ENCODE results near the gene SNRNP200. TPM values are rescaled to one million over a fixed set of nuclear protein-coding genes. Genes with fewer than 3 reads are reported as not detected.

SNRNP200 gene
- total RNA-seq, 4 donors from 2014 or later, result 55.3 to 90.0 (median 68.6) TPM

DNA sequence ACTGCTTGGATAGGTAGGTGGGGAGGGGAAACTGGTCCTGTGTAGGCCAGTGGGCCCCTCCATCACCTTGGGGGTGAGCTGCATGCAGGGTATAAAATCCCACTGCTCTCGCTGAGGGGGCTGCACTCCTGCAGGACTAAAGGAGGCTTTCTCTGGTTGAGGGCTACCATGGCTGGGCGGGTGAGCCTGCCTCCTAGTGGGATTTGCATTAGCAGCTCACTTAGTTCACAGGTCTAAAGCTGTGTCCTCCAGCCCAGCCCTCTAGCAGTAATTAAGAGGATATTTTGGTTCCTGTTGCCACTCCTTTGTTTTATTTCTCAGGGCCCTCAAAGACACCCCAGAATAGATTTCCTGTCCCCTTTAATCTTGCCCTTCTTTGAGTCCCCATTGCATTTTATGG lies 64.1 kb downstream of the SNRNP200 start:
- no peaks in the 10 kb centered on the region for H3K27me3 ChIP-seq
- 60 to 81% methylated on average over 1 to 2 of the region's 2 CpGs for WGBS, 2 donors
- peaks cover 0 to 33% (median 0%) of the 10 kb centered on the region in 3 donors for H3K36me3 ChIP-seq
- intact Hi-C loops (cut with DNase I), result no loop called here
- peaks cover 3 to 27% (median 7%) of the 10 kb centered on the region in 3 donors for H3K4me1 ChIP-seq
- no peak overlapping the region for H3K4me3 ChIP-seq
- peak overlapping the region in 3 of 4 donors; percentile 66 to 86 (median 67) for H3K27ac ChIP-seq
- DNase-seq, result no peak
- TF ChIP-seq POLR2A (IDR thresholded peaks at IDR 0.05) (no peak), CTCF (IDR thresholded peaks at IDR 0.05) (no peak)
- no peaks in the 10 kb centered on the region for H3K9me3 ChIP-seq

DNA sequence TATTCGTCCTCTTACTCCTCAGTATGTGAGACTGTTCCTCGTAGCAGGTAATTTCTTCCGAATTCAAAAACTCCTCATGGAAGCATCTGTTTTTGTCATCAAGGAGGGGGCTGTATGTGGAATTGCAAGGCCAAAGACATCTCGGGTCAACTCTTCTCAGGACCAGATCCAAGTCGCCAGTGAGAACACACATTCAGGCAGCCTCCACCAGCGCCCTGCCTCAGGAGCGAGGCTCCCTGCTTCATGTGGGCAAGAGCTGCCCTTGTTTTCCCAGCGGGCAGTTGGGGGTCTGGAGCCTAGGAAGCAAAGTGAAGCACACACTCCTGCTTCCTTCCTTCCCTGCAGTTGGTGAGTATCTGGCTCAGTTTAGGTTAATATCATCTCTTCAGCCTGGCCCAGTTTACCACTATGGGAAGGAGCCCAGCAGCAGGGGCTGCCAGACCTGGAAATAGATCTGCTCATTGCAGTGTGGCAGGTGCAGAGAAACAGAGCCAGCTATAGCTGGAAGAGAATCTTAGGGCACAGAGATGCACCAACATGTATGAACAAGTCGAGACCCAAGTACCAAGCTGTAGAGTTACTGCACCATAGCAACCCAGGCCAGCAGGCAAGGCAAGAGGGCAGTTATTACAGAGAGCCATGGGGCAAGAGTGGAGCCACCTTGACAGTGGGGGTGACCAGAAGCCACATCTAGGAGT lies 64.9 kb downstream of the SNRNP200 start:
- peak overlapping the region in 1 of 4 donors; percentile 86 for H3K27ac ChIP-seq
- intact Hi-C loops (cut with DNase I), result no loop called here

GRCh38 chr2:96239745-96240264 lies 65.5 kb downstream of the SNRNP200 start:
- TF ChIP-seq POLR2A (IDR thresholded peaks at IDR 0.05) (no peak), CTCF (IDR thresholded peaks at IDR 0.05) (no peak)
- Histone ChIP-seq H3K27me3 (no peaks in the 10 kb centered on the region), H3K4me1 (peaks cover 0 to 24% (median 7%) of the 10 kb centered on the region in 3 donors), H3K36me3 (peaks cover 0 to 33% (median 0%) of the 10 kb centered on the region in 3 donors), H3K27ac (no peak overlapping the region), H3K4me3 (no peak overlapping the region), H3K9me3 (no peaks in the 10 kb centered on the region)
- DNase-seq, result no peak
- intact Hi-C loops (cut with DNase I), result no loop called here
- 90 to 94% methylated on average over 8 to 9 of the region's 9 CpGs for WGBS, 2 donors

More for the DNA sequence above, 64.9 kb downstream of the SNRNP200 start:
- WGBS, 2 donors, result 84 to 87% methylated on average over 8 to 9 of the region's 9 CpGs
- TF ChIP-seq CTCF (IDR thresholded peaks at IDR 0.05) (no peak), POLR2A (IDR thresholded peaks at IDR 0.05) (no peak)
- H3K9me3 ChIP-seq, result no peaks in the 10 kb centered on the region
- no peak for DNase-seq
- H3K36me3 ChIP-seq, result peaks cover 0 to 33% (median 0%) of the 10 kb centered on the region in 3 donors
- peaks cover 0 to 24% (median 7%) of the 10 kb centered on the region in 3 donors for H3K4me1 ChIP-seq
- no peak overlapping the region for H3K4me3 ChIP-seq
- no peaks in the 10 kb centered on the region for H3K27me3 ChIP-seq

DNA sequence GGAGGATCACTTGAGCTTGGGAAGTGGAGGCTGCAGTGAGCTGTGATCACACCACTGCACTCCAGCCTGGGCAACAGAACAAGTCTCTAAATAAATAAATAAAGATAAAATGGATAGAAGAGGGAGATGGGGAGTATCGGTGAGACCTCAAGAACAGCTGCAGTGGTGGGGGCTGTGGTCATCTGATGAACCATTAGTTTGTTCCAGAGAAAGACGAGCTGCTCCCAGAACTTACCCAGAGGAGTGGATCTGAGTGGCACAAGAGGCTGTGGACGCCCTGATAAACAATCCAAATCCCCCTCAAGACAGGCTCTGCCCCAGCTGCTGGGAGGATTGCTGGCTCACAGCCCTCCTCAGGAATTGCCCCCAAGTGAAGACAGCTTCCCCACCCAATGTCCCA lies 66.3 kb downstream of the SNRNP200 start:
- Histone ChIP-seq H3K27ac (no peak overlapping the region), H3K27me3 (no peaks in the 10 kb centered on the region), H3K4me1 (peaks cover 0 to 24% (median 7%) of the 10 kb centered on the region in 3 donors), H3K36me3 (peaks cover 0 to 33% (median 0%) of the 10 kb centered on the region in 3 donors), H3K9me3 (no peaks in the 10 kb centered on the region), H3K4me3 (no peak overlapping the region)
- WGBS, 2 donors, result 86 to 90% methylated on average over 2 to 3 of the region's 3 CpGs
- no peak for DNase-seq
- TF ChIP-seq CTCF (IDR thresholded peaks at IDR 0.05) (no peak), POLR2A (IDR thresholded peaks at IDR 0.05) (no peak)
- intact Hi-C loops (cut with DNase I), result no loop called here

- Histone ChIP-seq H3K9me3 (no peaks in the 10 kb centered on the region), H3K27me3 (no peaks in the 10 kb centered on the region), H3K4me3 (no peak overlapping the region), H3K27ac (no peak overlapping the region), H3K4me1 (peaks cover 0 to 24% (median 7%) of the 10 kb centered on the region in 3 donors), H3K36me3 (peaks cover 0 to 33% (median 0%) of the 10 kb centered on the region in 3 donors)
- no CpG with 5 or more reads among the region's 3 CpGs for WGBS, 2 donors
- intact Hi-C loops (cut with DNase I), result no loop called here
- TF ChIP-seq POLR2A (IDR thresholded peaks at IDR 0.05), result no peak
- no peak for TF ChIP-seq CTCF (IDR thresholded peaks at IDR 0.05)
- DNase-seq, result no peak
Measured at GRCh38 chr2:96238266-96238665, 67.1 kb downstream of the SNRNP200 start.
